Thymus (tissue), 11 donors: Measurements from ENCODE around the gene CLDN19. TPM values are rescaled to one million over a fixed set of nuclear protein-coding genes. Genes with fewer than 3 reads are reported as not detected.

Experiments used
- DNase-seq, 9 donors: peaks; one replicate each; pipeline ENCODE4 v3.0.0-alpha.2; 2013; ENCODE audit warnings: low spot score in 9 of 9, low read depth in 6 of 9, missing footprints in 1 of 9
- H3K27ac ChIP-seq, 2 donors: one replicate each; pipeline ENCODE4 v1.5.1; 2013; ENCODE audit warnings: control low read depth in 1 of 2, low read depth in 1 of 2, low read length in 1 of 2, mild to moderate bottlenecking in 1 of 2, moderate library complexity in 1 of 2
- H3K27me3 ChIP-seq, 2 donors: one replicate each; pipeline ENCODE4 v1.5.1; 2013; ENCODE audit warnings: low read length in 1 of 2; ENCODE audit not compliant: control insufficient read depth in 2 of 2, insufficient read depth in 1 of 2
- H3K36me3 ChIP-seq, 2 donors: one replicate each; pipeline ENCODE4 v1.5.1; 2013; ENCODE audit warnings: low read length in 1 of 2, mild to moderate bottlenecking in 1 of 2, moderate library complexity in 1 of 2; ENCODE audit not compliant: control insufficient read depth in 2 of 2, insufficient read depth in 2 of 2
- H3K4me1 ChIP-seq, 2 donors: one replicate each; pipeline ENCODE4 v1.5.1; 2013; ENCODE audit warnings: low read length in 2 of 2; ENCODE audit not compliant: control insufficient read depth in 2 of 2, insufficient read depth in 2 of 2
- H3K4me3 ChIP-seq, 2 donors: one replicate each; pipeline ENCODE4 v1.5.1; 2013; ENCODE audit warnings: low read length in 2 of 2, control low read depth in 1 of 2, mild to moderate bottlenecking in 1 of 2
- H3K9me3 ChIP-seq, 2 donors: one replicate each; pipeline ENCODE4 v1.5.1; 2013; ENCODE audit warnings: low read length in 1 of 2, mild to moderate bottlenecking in 1 of 2; ENCODE audit not compliant: control insufficient read depth in 2 of 2, insufficient read depth in 1 of 2
- WGBS: extraction: QIAGEN DNeasy Blood & Tissue Kit; methylation state at CpG from one replicate; pipeline ENCODE4 v1.1.7; 2013; 5-methylcytosine and 5-hydroxymethylcytosine counted together
- polyA plus RNA-seq: library from polyadenylated mRNA; stranded (reverse); fragments of 200-250 nt; gene quantifications from one replicate; pipeline ENCODE4 v1.2.3, GENCODE V29; 2013
- total RNA-seq: library from RNA; stranded (reverse); fragments of 120-200 nt; gene quantifications from one replicate; pipeline ENCODE4 v1.2.4, GENCODE V29; 2013
- donor health status: healthy.

The CLDN19 gene
- total and polyA plus RNA-seq, 2 donors, result 0.62 to 2.2 TPM

DNA sequence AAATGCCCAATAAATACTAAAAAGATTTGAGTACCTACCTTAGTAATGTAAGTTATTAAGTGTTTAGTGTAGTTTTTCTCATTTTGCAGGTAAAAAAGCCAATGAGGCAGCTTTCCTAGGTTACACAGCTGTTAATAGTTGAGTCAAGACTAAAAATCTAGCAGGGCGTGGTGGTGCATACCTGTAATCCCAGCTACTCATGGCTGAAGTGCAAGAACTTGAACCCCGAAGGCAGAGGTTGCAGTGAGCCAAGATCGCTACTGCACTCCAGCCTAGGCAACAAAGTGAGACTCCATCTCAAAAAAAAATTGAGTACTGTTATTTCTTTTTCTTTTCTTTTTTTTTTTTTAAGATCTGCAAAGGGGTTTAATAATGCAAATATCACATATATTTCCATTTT, 50.1 kb downstream of the CLDN19 start:
- no peaks in the 10 kb centered on the region for H3K9me3 ChIP-seq
- H3K36me3 ChIP-seq, result peaks cover 7 to 56% of the 10 kb centered on the region in 2 donors
- H3K27me3 ChIP-seq, result no peaks in the 10 kb centered on the region
- H3K27ac ChIP-seq, result no peak overlapping the region
- no peak for DNase-seq
- 93% methylated on average over 3 of the region's 3 CpGs for WGBS
- H3K4me3 ChIP-seq, result no peak overlapping the region
- H3K4me1 ChIP-seq, result peaks cover 0 to 5% of the 10 kb centered on the region in 2 donors

- Histone ChIP-seq H3K4me3 (no peak overlapping the region), H3K36me3 (peaks cover 3 to 41% of the 10 kb centered on the region in 2 donors), H3K4me1 (peaks cover 8 to 12% of the 10 kb centered on the region in 2 donors), H3K9me3 (no peaks in the 10 kb centered on the region), H3K27me3 (no peaks in the 10 kb centered on the region), H3K27ac (no peak overlapping the region)
- 88% methylated on average over 4 of the region's 4 CpGs for WGBS
- DNase-seq, result no peak
These were observed 53.6 kb downstream of the CLDN19 start for GRCh38 chr1:42686418-42686817.

- WGBS, result 65% methylated on average over 5 of the region's 5 CpGs
These were observed 55.9 kb downstream of the CLDN19 start for GRCh38 chr1:42684139-42684538.

More at GRCh38 chr1:42684139-42684538, 55.9 kb downstream of the CLDN19 start:
- Histone ChIP-seq H3K27me3 (no peaks in the 10 kb centered on the region), H3K9me3 (no peaks in the 10 kb centered on the region), H3K4me3 (peak overlapping the region in 1 of 2 donors; percentile 63), H3K27ac (no peak overlapping the region), H3K4me1 (peaks cover 13 to 19% of the 10 kb centered on the region in 2 donors), H3K36me3 (peaks cover 3 to 31% of the 10 kb centered on the region in 2 donors)
- peak in 1 of 9 donors; percentile 10 for DNase-seq

Other genes with a start within 250 kb of the CLDN19 start
- 95.2 TPM for gene PPIH, start 81.8 kb downstream of the CLDN19 start, total RNA-seq
- 49.7 TPM for gene PPIH, start 81.8 kb downstream of the CLDN19 start, polyA plus RNA-seq
- gene YBX1, start 57.8 kb downstream of the CLDN19 start, total RNA-seq, result 564 TPM
- 497 TPM for gene YBX1, start 57.8 kb downstream of the CLDN19 start, polyA plus RNA-seq
- gene P3H1, start 26.8 kb upstream of the CLDN19 start, total RNA-seq, result 27.3 TPM
- gene P3H1, start 26.8 kb upstream of the CLDN19 start, polyA plus RNA-seq, result 68.1 TPM
- gene C1orf50, start 27.0 kb upstream of the CLDN19 start, total RNA-seq, result 4.0 TPM
- 4.0 TPM for gene C1orf50, start 27.0 kb upstream of the CLDN19 start, polyA plus RNA-seq
- 0.05 TPM for gene TMEM269, start 44.8 kb upstream of the CLDN19 start, total RNA-seq
- 0.32 TPM for gene TMEM269, start 44.8 kb upstream of the CLDN19 start, polyA plus RNA-seq
- 5.7 TPM for gene ERMAP, start 76.9 kb upstream of the CLDN19 start, total RNA-seq
- 5.0 TPM for gene ERMAP, start 76.9 kb upstream of the CLDN19 start, polyA plus RNA-seq
- 65.9 TPM for gene SVBP, start 77.2 kb upstream of the CLDN19 start, total RNA-seq
- gene SVBP, start 77.2 kb upstream of the CLDN19 start, polyA plus RNA-seq, result 65.1 TPM
- 12.5 TPM for gene ZNF691, start 106.4 kb upstream of the CLDN19 start, total RNA-seq
- gene ZNF691, start 106.4 kb upstream of the CLDN19 start, polyA plus RNA-seq, result 18.7 TPM
- gene SLC2A1, start 218.6 kb upstream of the CLDN19 start, total RNA-seq, result 23.7 TPM
- gene SLC2A1, start 218.6 kb upstream of the CLDN19 start, polyA plus RNA-seq, result 15.9 TPM